Esophagus squamous epithelium (tissue), 5 donors: Measurements from ENCODE around the gene SOCS2. TPM values are rescaled to one million over a fixed set of nuclear protein-coding genes. Genes with fewer than 3 reads are reported as not detected.

Experiments used
- DNase-seq: peaks from one replicate; lab custom pipeline; 2025; lab: John Stamatoyannopoulos, UW
- H3K27ac ChIP-seq, 4 donors: fragments of 200-600 bp; sonication (generic); one replicate each; pipeline ENCODE4 v1.5.1; 2016 to 2019; ENCODE audit warnings: mild to moderate bottlenecking in 1 of 4
- H3K27me3 ChIP-seq, 4 donors: fragments of 200-600 bp; sonication (generic); 1 replicate in 3 of 4; 2 replicates in 1 of 4; pipeline versions ENCODE4 v1.5.1 to v1.6.0; 2017 to 2021; ENCODE audit warnings: antibody characterized with exemption in 1 of 4
- H3K36me3 ChIP-seq, 3 donors: fragments of 200-600 bp; sonication (generic); one replicate each; pipeline ENCODE4 v1.5.1; 2016 to 2019
- H3K4me1 ChIP-seq, 3 donors: fragments of 200-600 bp; sonication (generic); one replicate each; pipeline ENCODE4 v1.5.1; 2017 to 2019
- H3K4me3 ChIP-seq, 4 donors: fragments of 200-600 bp; sonication (generic); 1 replicate in 3 of 4; 2 replicates in 1 of 4; pipeline ENCODE4 v1.5.1; 2016 to 2019; ENCODE audit warnings: mild to moderate bottlenecking in 2 of 4, moderate library complexity in 1 of 4
- H3K9me3 ChIP-seq, 3 donors: fragments of 200-600 bp; sonication (generic); one replicate each; pipeline ENCODE4 v1.5.1; 2016 to 2019
- POLR2A ChIP-seq, 4 donors: fragments of 450-650 bp; IDR thresholded peaks; one replicate each; pipeline ENCODE4 v1.6.1; 2017; ENCODE audit warnings: antibody characterized with exemption in 4 of 4, mild to moderate bottlenecking in 4 of 4, moderate library complexity in 3 of 4
- WGBS, 2 donors: methylation state at CpG; one replicate each; pipeline ENCODE4 v1.1.5; 2018; 5-methylcytosine and 5-hydroxymethylcytosine counted together
- intact Hi-C: fragments of 100-400 bp; cut with DNase I; formaldehyde crosslinking; loops from one replicate; pipeline ENCODE4 v1.15.0; 2022
- total RNA-seq, 4 donors: library from RNA; depleted of rRNA; stranded (reverse); fragments of >200 nt; gene quantifications; one replicate each; pipeline ENCODE4 v1.1.0, GENCODE V29; 2016
- TF ChIP-seq, protein P1 (sequence below), 6 experiments: fragments of 450-650 bp in 4 of 6; fragments of 200-600 bp in 2 of 6; sonication (generic) in 2 of 6; IDR thresholded peaks; one replicate each; pipeline ENCODE4 v1.5.1; 2016 to 2019; ENCODE audit warnings: antibody characterized with exemption in 6 of 6, mild to moderate bottlenecking in 4 of 6, moderate library complexity in 4 of 6
- donor health status: DM: yes; HTN: yes; CAD: no.

SOCS2 gene
- total RNA-seq, 4 donors from 2014 or later: 3.4 to 18.5 (median 9.8) TPM

DNA sequence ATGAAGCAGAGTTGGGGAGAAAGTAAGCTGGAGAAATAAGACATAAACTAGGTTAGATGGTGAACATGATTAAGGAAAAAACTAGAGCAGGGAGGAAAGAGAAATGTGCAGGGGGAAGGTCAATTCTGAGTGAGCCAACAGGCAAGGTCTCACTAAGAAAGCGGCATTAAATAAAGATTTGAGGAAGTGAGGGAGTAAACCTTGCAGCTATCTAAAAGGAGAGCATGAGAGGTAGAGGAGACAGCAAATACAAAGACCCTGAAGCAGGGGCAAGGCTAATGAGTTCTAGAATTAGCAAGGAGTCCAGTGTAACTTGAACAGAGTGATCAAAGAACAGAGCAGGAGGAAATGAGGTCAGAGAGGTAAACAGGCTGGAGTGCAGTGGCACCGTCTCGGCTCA is 4.4 kb upstream of the SOCS2 start:
- peaks cover 0 to 10% (median 0%) of the 10 kb centered on the region in 3 donors for H3K36me3 ChIP-seq
- peaks cover 10 to 40% (median 14%) of the 10 kb centered on the region in 3 donors for H3K4me1 ChIP-seq
- no peaks in the 10 kb centered on the region for H3K9me3 ChIP-seq
- 74 to 85% methylated on average over 3 of the region's 3 CpGs for WGBS, 2 donors
- TF ChIP-seq POLR2A (IDR thresholded peaks at IDR 0.05): no peak
- TF ChIP-seq, protein P1, sequence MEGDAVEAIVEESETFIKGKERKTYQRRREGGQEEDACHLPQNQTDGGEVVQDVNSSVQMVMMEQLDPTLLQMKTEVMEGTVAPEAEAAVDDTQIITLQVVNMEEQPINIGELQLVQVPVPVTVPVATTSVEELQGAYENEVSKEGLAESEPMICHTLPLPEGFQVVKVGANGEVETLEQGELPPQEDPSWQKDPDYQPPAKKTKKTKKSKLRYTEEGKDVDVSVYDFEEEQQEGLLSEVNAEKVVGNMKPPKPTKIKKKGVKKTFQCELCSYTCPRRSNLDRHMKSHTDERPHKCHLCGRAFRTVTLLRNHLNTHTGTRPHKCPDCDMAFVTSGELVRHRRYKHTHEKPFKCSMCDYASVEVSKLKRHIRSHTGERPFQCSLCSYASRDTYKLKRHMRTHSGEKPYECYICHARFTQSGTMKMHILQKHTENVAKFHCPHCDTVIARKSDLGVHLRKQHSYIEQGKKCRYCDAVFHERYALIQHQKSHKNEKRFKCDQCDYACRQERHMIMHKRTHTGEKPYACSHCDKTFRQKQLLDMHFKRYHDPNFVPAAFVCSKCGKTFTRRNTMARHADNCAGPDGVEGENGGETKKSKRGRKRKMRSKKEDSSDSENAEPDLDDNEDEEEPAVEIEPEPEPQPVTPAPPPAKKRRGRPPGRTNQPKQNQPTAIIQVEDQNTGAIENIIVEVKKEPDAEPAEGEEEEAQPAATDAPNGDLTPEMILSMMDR (IDR thresholded peaks at IDR 0.05): no peak
- H3K27ac ChIP-seq: no peak overlapping the region
- no peak for DNase-seq
- intact Hi-C loops: loop anchor here (5.0 to 10.0 kb wide), 3 partner anchors 63 to 534 kb away; no protein-coding TSS in a partner anchor
- no peak overlapping the region for H3K4me3 ChIP-seq
- H3K27me3 ChIP-seq: peaks cover 0 to 24% (median 0%) of the 10 kb centered on the region in 4 donors

DNA sequence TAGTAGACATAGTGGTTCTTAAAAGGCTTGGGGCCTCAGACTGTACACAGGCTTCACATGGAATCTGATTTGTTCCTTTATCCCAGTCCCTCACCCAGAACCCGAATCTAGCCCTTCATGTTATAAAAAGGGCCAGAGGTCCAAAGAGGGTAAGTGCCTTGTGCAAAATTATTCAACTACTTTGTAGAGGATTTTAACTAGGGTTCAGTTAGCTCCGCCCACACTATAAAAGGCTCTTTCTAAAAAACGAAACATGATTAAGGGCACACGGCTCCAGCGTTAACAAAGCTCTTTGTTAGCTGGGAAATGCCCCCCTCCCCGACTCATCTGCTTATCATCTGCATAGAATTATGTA is 3.2 kb upstream of the SOCS2 start:
- Histone ChIP-seq H3K27ac (peak overlapping the region in 2 of 4 donors; percentile 90 to 96), H3K27me3 (peaks cover 0 to 34% (median 0%) of the 10 kb centered on the region in 4 donors), H3K36me3 (peaks cover 0 to 10% (median 0%) of the 10 kb centered on the region in 3 donors), H3K4me1 (peaks cover 12 to 48% (median 18%) of the 10 kb centered on the region in 3 donors), H3K9me3 (no peaks in the 10 kb centered on the region), H3K4me3 (peak overlapping the region; percentile 65 to 86 (median 78))
- intact Hi-C loops: loop anchor here (5.0 to 10.0 kb wide), 3 partner anchors 64 to 533 kb away; no protein-coding TSS in a partner anchor
- no peak for TF ChIP-seq POLR2A (IDR thresholded peaks at IDR 0.05)
- TF ChIP-seq, protein P1 (IDR thresholded peaks at IDR 0.05): no peak
- DNase-seq: no peak
- 10 to 13% methylated on average over 6 of the region's 6 CpGs for WGBS, 2 donors

DNA sequence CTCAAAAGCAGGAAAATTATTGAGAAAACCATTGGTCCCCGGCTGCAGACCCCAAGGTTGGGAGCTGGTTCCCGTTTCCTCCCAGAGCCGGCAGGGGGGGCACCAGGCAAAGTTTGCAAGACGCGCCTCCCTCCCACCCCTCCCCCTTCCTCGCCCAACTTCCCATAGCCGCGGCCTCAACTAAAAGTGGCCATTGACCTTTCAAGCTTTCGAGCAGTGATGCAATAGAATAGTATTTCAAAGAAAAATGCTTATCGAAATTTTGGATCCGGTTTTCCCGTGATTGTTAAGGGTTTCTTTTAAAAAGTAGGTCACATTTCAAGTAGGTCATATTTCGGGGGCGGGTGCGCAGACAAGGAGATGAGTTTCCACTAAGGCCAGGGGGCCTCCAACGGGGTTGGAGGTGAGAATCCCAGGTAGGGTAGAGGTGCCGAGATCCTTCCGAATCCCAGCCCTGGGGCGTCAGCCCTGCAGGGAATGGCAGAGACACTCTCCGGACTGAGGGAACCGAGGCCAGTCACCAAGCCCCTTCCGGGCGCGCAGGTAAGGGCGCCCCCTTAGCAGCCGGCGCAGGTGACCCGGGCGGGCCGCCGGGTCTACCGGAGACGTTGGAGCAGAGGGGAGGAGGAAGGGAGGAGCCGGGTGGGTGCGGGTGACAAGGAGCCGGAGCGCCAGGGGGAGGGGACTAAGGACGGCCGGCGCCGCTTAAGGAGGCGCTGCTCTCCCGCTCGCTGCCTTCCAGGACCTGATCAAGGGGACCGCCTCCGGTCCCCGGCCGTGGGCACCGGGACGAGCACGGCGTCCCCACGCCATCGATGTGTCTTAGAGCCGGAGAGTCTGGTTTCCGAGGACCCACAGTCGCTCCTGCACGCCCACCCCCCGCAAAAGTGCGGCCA is 2.6 kb upstream of the SOCS2 start:
- Histone ChIP-seq H3K36me3 (peaks cover 0 to 12% (median 0%) of the 10 kb centered on the region in 3 donors), H3K27me3 (peaks cover 0 to 34% (median 0%) of the 10 kb centered on the region in 4 donors), H3K9me3 (no peaks in the 10 kb centered on the region), H3K4me3 (peak overlapping the region; percentile 65 to 86 (median 78)), H3K27ac (peak overlapping the region; percentile 82 to 96 (median 93)), H3K4me1 (peaks cover 12 to 50% (median 18%) of the 10 kb centered on the region in 3 donors)
- peak; percentile 16 for DNase-seq
- intact Hi-C loops: loop anchor here (5.0 to 10.0 kb wide), 4 partner anchors 65 to 532 kb away; no protein-coding TSS in a partner anchor
- WGBS, 2 donors: 2% methylated on average over 14 to 18 of the region's 60 CpGs
- TF ChIP-seq POLR2A (IDR thresholded peaks at IDR 0.05): no peak
- TF ChIP-seq, protein P1 (IDR thresholded peaks at IDR 0.05): peak; percentile 64 to 83 (median 76)

DNA sequence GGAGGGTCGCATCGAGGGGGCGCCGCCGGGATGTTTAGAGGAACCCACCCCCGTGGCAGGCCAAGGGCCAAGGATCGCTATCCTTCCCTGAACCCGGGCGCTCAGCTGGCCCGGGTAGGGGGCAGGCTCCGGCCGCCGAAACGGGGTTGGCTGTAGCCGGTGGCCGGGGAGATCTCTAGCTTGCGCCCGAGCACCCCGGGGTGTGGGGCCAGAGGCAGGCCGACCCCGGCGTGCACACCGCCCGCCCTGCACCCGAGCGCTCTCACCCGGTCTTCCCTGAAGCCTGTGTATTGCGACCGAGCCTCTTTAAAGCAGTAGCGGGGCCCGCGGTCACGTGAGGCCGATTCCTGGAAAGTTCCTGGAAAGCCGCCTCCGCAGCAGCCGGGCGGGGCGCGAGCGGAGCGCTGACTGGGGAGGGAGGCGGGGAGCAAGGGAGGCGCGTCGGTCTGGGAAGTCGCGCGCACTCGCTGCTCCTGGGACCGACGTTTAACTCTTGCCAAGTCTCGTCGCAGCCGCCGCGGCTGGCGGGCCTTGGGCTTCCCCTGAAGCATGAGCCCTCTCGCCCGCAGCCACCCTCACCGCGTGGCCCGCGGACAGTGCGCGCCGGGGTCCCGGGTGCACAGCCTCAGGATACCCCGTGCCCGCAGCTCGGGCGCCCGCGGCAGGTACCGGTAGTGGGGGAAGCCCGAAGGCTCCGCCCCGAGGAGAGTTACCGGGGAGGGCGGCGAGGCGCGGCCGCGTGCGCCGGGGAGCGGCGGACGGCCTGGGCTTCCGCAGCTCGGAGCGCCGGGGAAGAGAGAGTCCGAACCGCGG is 1.7 kb upstream of the SOCS2 start:
- DNase-seq: peak; percentile 62
- 0% methylated on average over 5 to 19 of the region's 97 CpGs for WGBS, 2 donors
- H3K4me3 ChIP-seq: peak overlapping the region; percentile 65 to 86 (median 78)
- peaks cover 0 to 34% (median 0%) of the 10 kb centered on the region in 4 donors for H3K27me3 ChIP-seq
- intact Hi-C loops: loop anchor here (10.0 kb wide), 1 partner anchor 174 kb away; no protein-coding TSS in a partner anchor
- H3K36me3 ChIP-seq: peaks cover 0 to 13% (median 0%) of the 10 kb centered on the region in 3 donors
- peak in 3 of 4 donors; percentile 13 to 75 (median 56) for TF ChIP-seq POLR2A (IDR thresholded peaks at IDR 0.05)
- TF ChIP-seq, protein P1 (IDR thresholded peaks at IDR 0.05): peak in 1 of 6 experiments; percentile 12
- no peaks in the 10 kb centered on the region for H3K9me3 ChIP-seq
- H3K27ac ChIP-seq: peak overlapping the region; percentile 82 to 96 (median 93)
- H3K4me1 ChIP-seq: peaks cover 12 to 58% (median 18%) of the 10 kb centered on the region in 3 donors
